OCI-LY7 (cell line): ENCODE data around the gene ARHGEF10L.

ENCODE experiments used
- CTCF ChIP-seq: fragments of 200-600 bp; sonication (generic); conservative IDR thresholded peaks from 2 replicates; pipeline ENCODE4 v1.5.1; 2014; ENCODE audit warnings: mild to moderate bottlenecking, antibody characterized with exemption, low read length, moderate library complexity, mixed read lengths
- EZH2phosphoT487 ChIP-seq: fragments of 200-600 bp; sonication (generic); IDR thresholded peaks from 2 replicates; pipeline ENCODE4 v1.6.1; 2018; ENCODE audit warnings: low read depth, borderline replicate concordance, mild to moderate bottlenecking, mixed run types, antibody characterized with exemption, low read length, moderate library complexity, mixed read lengths

- no peak for TF ChIP-seq EZH2phosphoT487
- TF ChIP-seq CTCF: no peak
Measured at GRCh38 chr1:17678011-17678410, 138.5 kb downstream of the ARHGEF10L start.
